IMR-90 (cell line): ENCODE measurements around the gene OSER1. TPM values are rescaled to one million over a fixed set of nuclear protein-coding genes. Genes with fewer than 3 reads are reported as not detected.

Experiments
- ATAC-seq: fragments of 200-7000 bp; cut with Tn5 transposase; 2 replicates; pipeline ENCODE4 v1.9.1; 2020; ENCODE audit warnings: low read depth, mild to moderate bottlenecking, moderate library complexity
- BruUV-seq: library from RNA; stranded (reverse); fragments of 400-500 nt; replicated peaks from 2 replicates; lab custom pipeline; 2021; lab: Mats Ljungman, UMichigan
- CTCF ChIA-PET: fragments of 300-600 bp; formaldehyde crosslinking; extraction: SDS; loops from one replicate; lab custom pipeline; 2021; ENCODE audit warnings: antibody characterized with exemption; lab: Yijun Ruan, JAX
- POLR2A ChIA-PET: fragments of 300-600 bp; sonication (Branson Sonifier 250); formaldehyde crosslinking; loops from one replicate; lab custom pipeline; 2022; ENCODE audit warnings: antibody characterized with exemption; ENCODE audit not compliant: unreplicated experiment; lab: Charles Lee
- DNase-seq: peaks from one replicate; pipeline ENCODE4 v3.0.0; 2013
- H2AFZ ChIP-seq: replicated peaks from 2 replicates; pipeline ENCODE3; 2013; ENCODE audit warnings: low read length, mild to moderate bottlenecking; ENCODE audit not compliant: poor library complexity
- H2AK5ac ChIP-seq: 2 replicates; pipeline ENCODE4 v1.6.1; 2013; ENCODE audit warnings: low read depth, low read length, inconsistent platforms
- H2AK9ac ChIP-seq: replicated peaks from 2 replicates; pipeline ENCODE3; 2013; ENCODE audit warnings: mild to moderate bottlenecking, low read depth, low read length, moderate library complexity; ENCODE audit not compliant: poor library complexity
- H2BK120ac ChIP-seq: 2 replicates; pipeline ENCODE4 v1.6.1; 2013; ENCODE audit warnings: low read depth, low read length, inconsistent platforms
- H2BK15ac ChIP-seq: 3 replicates; pipeline ENCODE4 v1.6.1; 2013; ENCODE audit warnings: low read depth, low read length, inconsistent platforms
- H2BK20ac ChIP-seq: 2 replicates; pipeline ENCODE4 v1.6.1; 2013; ENCODE audit warnings: low read depth, mild to moderate bottlenecking, inconsistent platforms, low read length, moderate library complexity
- H2BK5ac ChIP-seq: 2 replicates; pipeline ENCODE4 v1.6.1; 2013; ENCODE audit warnings: mild to moderate bottlenecking, low read depth, low read length, inconsistent platforms; ENCODE audit not compliant: poor library complexity, severe bottlenecking
- H3K14ac ChIP-seq: replicated peaks from 2 replicates; pipeline ENCODE4 v1.6.1; 2013; ENCODE audit warnings: low read depth, low read length, inconsistent platforms
- H3K18ac ChIP-seq: 2 replicates; pipeline ENCODE4 v1.6.1; 2013; ENCODE audit warnings: low read depth, low read length, control low read depth
- H3K23ac ChIP-seq: 2 replicates; pipeline ENCODE4 v1.6.1; 2013; ENCODE audit warnings: low read depth, low read length, inconsistent platforms
- H3K27ac ChIP-seq: 2 replicates; pipeline ENCODE4 v1.5.1; 2013; ENCODE audit warnings: mild to moderate bottlenecking, control low read depth, low read length; ENCODE audit not compliant: insufficient read depth
- H3K27me3 ChIP-seq: 2 replicates; pipeline ENCODE4 v1.6.1; 2013; ENCODE audit warnings: low read length; ENCODE audit not compliant: control insufficient read depth, insufficient read depth
- H3K36me3 ChIP-seq: 2 replicates; pipeline ENCODE4 v1.6.1; 2013; ENCODE audit warnings: low read length, mixed read lengths; ENCODE audit not compliant: control insufficient read depth, insufficient read depth
- H3K4ac ChIP-seq: 2 replicates; pipeline ENCODE4 v1.6.1; 2013; ENCODE audit warnings: low read depth, low read length, inconsistent platforms
- H3K4me1 ChIP-seq: 2 replicates; pipeline ENCODE4 v1.6.1; 2013; ENCODE audit warnings: low read length, mixed read lengths; ENCODE audit not compliant: control insufficient read depth, insufficient read depth
- H3K4me2 ChIP-seq: 2 replicates; pipeline ENCODE4 v1.6.1; 2013; ENCODE audit warnings: low read depth, mild to moderate bottlenecking, control low read depth, low read length, moderate library complexity
- H3K4me3 ChIP-seq: 2 replicates; pipeline ENCODE4 v1.5.1; 2013; ENCODE audit warnings: low read depth, mild to moderate bottlenecking, control low read depth, low read length, moderate library complexity; ENCODE audit not compliant: insufficient read depth
- H3K56ac ChIP-seq: 2 replicates; pipeline ENCODE4 v1.6.1; 2013; ENCODE audit warnings: low read length, inconsistent platforms; ENCODE audit not compliant: insufficient read depth; ENCODE audit errors: extremely low read depth
- H3K79me1 ChIP-seq, 2 experiments: 2 replicates each; pipeline ENCODE4 v1.6.1; 2013; ENCODE audit warnings: low read length in 2 of 2, inconsistent platforms in 1 of 2, low read depth in 1 of 2
- H3K9ac ChIP-seq: 2 replicates; pipeline ENCODE4 v1.6.1; 2013; ENCODE audit warnings: low read depth, low read length, control low read depth
- H3K9me1 ChIP-seq: 2 replicates; pipeline ENCODE4 v1.6.1; 2013; ENCODE audit warnings: low read length, inconsistent platforms; ENCODE audit not compliant: insufficient read depth
- H3K9me3 ChIP-seq: 2 replicates; pipeline ENCODE4 v1.6.1; 2013; ENCODE audit warnings: low read length; ENCODE audit not compliant: control insufficient read depth, insufficient read depth
- H4K20me1 ChIP-seq: 2 replicates; pipeline ENCODE4 v1.6.1; 2013; ENCODE audit warnings: low read length, inconsistent platforms; ENCODE audit not compliant: insufficient read depth
- H4K5ac ChIP-seq: 2 replicates; pipeline ENCODE4 v1.6.1; 2013; ENCODE audit warnings: mild to moderate bottlenecking, low read depth, low read length, control low read depth
- H4K8ac ChIP-seq, 2 experiments: 2 replicates each; pipeline ENCODE4 v1.6.1; 2013; ENCODE audit warnings: low read depth in 2 of 2, low read length in 2 of 2, control low read depth in 1 of 2, inconsistent platforms in 1 of 2
- H4K91ac ChIP-seq: 2 replicates; pipeline ENCODE4 v1.6.1; 2013; ENCODE audit warnings: low read depth, low read length, inconsistent platforms; ENCODE audit not compliant: insufficient read depth
- BHLHE40 ChIP-seq: fragments of 150-350 bp; IDR thresholded peaks from 2 replicates; pipeline ENCODE4 v1.6.1; 2016; ENCODE audit warnings: mild to moderate bottlenecking, low read depth, low read length
- WGBS, 2 experiments: methylation state at CpG; one replicate each; pipeline versions ENCODE4 v1.1.5 to v1.1.7; 2013; ENCODE audit warnings: missing lambda C conversion rate in 2 of 2; ENCODE audit not compliant: insufficient read length in 1 of 2; ENCODE audit errors: extremely low coverage in 2 of 2; 5-methylcytosine and 5-hydroxymethylcytosine counted together
- dilution Hi-C: fragments of 300-500 bp; cut with HindIII; formaldehyde crosslinking; loops from one replicate; pipeline ENCODE4 v1.14.3; 2018; ENCODE audit warnings: low sequenced_read_pairs; ENCODE audit not compliant: unreplicated experiment
- in situ Hi-C: fragments of 300-500 bp; cut with MboI; formaldehyde crosslinking; loops from 3 replicates; pipeline ENCODE4 v1.14.3; 2019; ENCODE audit warnings: low sequenced_read_pairs, inconsistent platforms, mixed read lengths
- intact Hi-C: fragments of 100-400 bp; cut with micrococcal nuclease; formaldehyde crosslinking; loops from 2 replicates; pipeline ENCODE4 v1.10.0; 2022
- polyA plus RNA-seq, 3 experiments: library from polyadenylated mRNA; depleted of rRNA; stranded (reverse); fragments of >200 nt; gene quantifications; 2 replicates each; pipeline ENCODE4 v1.2.3, GENCODE V29; 2012; ENCODE audit warnings: low replicate concordance in 1 of 3
- total RNA-seq: library from RNA; depleted of rRNA; stranded (reverse); fragments of >200 nt; gene quantifications from 2 replicates; pipeline ENCODE4 v1.2.3, GENCODE V29; 2012

Gene OSER1
- total and polyA plus RNA-seq, 2 of the 4 experiments (the other 2 are of a cell fraction), result 32.6 to 70.6 TPM

- WGBS, 2 experiments, result 80% methylated on average over 6 of the region's 21 CpGs; no CpG with 5 or more reads in 1 of the 2 experiments
- Histone ChIP-seq H3K9me3 (no peaks in the 10 kb centered on the region), H3K4me3 (no peak overlapping the region), H2AFZ (no peak overlapping the region), H3K27me3 (peaks cover 7% of the 10 kb centered on the region; the same call in 1 of the 2 replicates), H3K18ac (no peak overlapping the region), H2BK20ac (no peak overlapping the region), H2BK5ac (no peak overlapping the region), H4K20me1 (no peaks in the 10 kb centered on the region), H2AK9ac (no peak overlapping the region), H3K14ac (no peak overlapping the region), H3K27ac (no peak overlapping the region), H3K9me1 (no peaks in the 10 kb centered on the region), H3K56ac (no peak overlapping the region), H4K91ac (no peak overlapping the region), H3K4me2 (no peak overlapping the region), H3K4ac (no peak overlapping the region), H3K79me1 (no peaks in the 10 kb centered on the region), H4K5ac (no peak overlapping the region), H3K36me3 (no peaks in the 10 kb centered on the region), H3K4me1 (no peaks in the 10 kb centered on the region), H2AK5ac (no peak overlapping the region), H4K8ac (no peak overlapping the region), H3K9ac (no peak overlapping the region), H3K23ac (no peak overlapping the region), H2BK15ac (no peak overlapping the region), H2BK120ac (no peak overlapping the region)
- dilution Hi-C loops (no loop called here), intact Hi-C loops (no loop called here), in situ Hi-C loops (no loop called here)
- TF ChIP-seq BHLHE40, result no peak
- BruUV-seq, result no TSS peak
- DNase-seq, result no peak
- ChIA-PET CTCF (no interaction called here), POLR2A (no interaction called here)
- ATAC-seq, result no peak
Measured at GRCh38 chr20:44256961-44257360, 46.4 kb upstream of the OSER1 start.
